SK-N-SH (cell line): ENCODE data around the gene AKAP3. TPM values are rescaled to one million over a fixed set of nuclear protein-coding genes. Genes with fewer than 3 reads are reported as not detected.

Source experiments
- CTCF ChIA-PET: fragments of 300-600, 350-600 bp; formaldehyde crosslinking; extraction: SDS; loops from one replicate; lab custom pipeline; 2021; lab: Yijun Ruan, JAX
- POLR2A ChIA-PET: fragments of 350-600 bp; sonication (Branson Sonifier 250); formaldehyde crosslinking; extraction: SDS; loops from one replicate; lab custom pipeline; 2020; ENCODE audit warnings: antibody characterized with exemption, inconsistent platforms; lab: Yijun Ruan, JAX
- DNase-seq: peaks from one replicate; pipeline ENCODE4 v3.0.0; 2012
- H2AFZ ChIP-seq: fragments of 200-600 bp; sonication (generic); 2 replicates; pipeline ENCODE4 v1.8.1; 2016; ENCODE audit warnings: antibody characterized with exemption, mild to moderate bottlenecking, low read depth
- H3F3A ChIP-seq: fragments of 200-600 bp; sonication (generic); replicated peaks from 2 replicates; pipeline ENCODE3; 2016; ENCODE audit warnings: antibody characterized with exemption, mild to moderate bottlenecking; ENCODE audit not compliant: insufficient read depth
- H3K27ac ChIP-seq, 2 experiments: fragments of 200-500 bp in 1 of 2; fragments of 200-600 bp in 1 of 2; sonication (Bioruptor generic) in 1 of 2; sonication (generic), shearing (Covaris generic) in 1 of 2; 2 replicates each; pipeline versions ENCODE4 v1.5.1 to v1.6.1; 2014 to 2016; ENCODE audit warnings: low read depth in 2 of 2, inconsistent platforms in 1 of 2, low read length in 1 of 2, mild to moderate bottlenecking in 1 of 2, mixed read lengths in 1 of 2
- H3K27me3 ChIP-seq: fragments of 200-600 bp; sonication (generic), shearing (Covaris generic); 2 replicates; pipeline ENCODE4 v1.6.1; 2016; ENCODE audit warnings: mixed run types; ENCODE audit not compliant: insufficient read depth
- H3K36me3 ChIP-seq, 2 experiments: fragments of 200-500 bp in 1 of 2; fragments of 200-600 bp in 1 of 2; sonication (Bioruptor generic) in 1 of 2; sonication (generic) in 1 of 2; replicated peaks in 1 of 2; 2 replicates each; pipeline versions ENCODE3 to v1.5.1; 2014 to 2016; ENCODE audit warnings: low read length in 1 of 2, mild to moderate bottlenecking in 1 of 2; ENCODE audit not compliant: insufficient read depth in 2 of 2, control insufficient read depth in 1 of 2
- H3K4me1 ChIP-seq, 2 experiments: fragments of 200-500 bp in 1 of 2; fragments of 200-600 bp in 1 of 2; sonication (Bioruptor generic) in 1 of 2; sonication (generic), shearing (Covaris generic) in 1 of 2; 2 replicates each; pipeline versions ENCODE4 v1.5.1 to v1.6.1; 2014 to 2016; ENCODE audit warnings: low read depth in 1 of 2, low read length in 1 of 2, mixed run types in 1 of 2; ENCODE audit not compliant: insufficient read depth in 2 of 2, control insufficient read depth in 1 of 2
- H3K4me2 ChIP-seq: fragments of 200-600 bp; sonication (generic), shearing (Covaris generic); 2 replicates; pipeline ENCODE4 v1.6.1; 2017; ENCODE audit warnings: mixed run types
- H3K4me3 ChIP-seq, 2 experiments: fragments of 200-500 bp in 1 of 2; fragments of 200-600 bp in 1 of 2; sonication (Bioruptor generic) in 1 of 2; sonication (generic), shearing (Covaris generic) in 1 of 2; 2 replicates each; pipeline versions ENCODE4 v1.5.1 to v1.8.1; 2014 to 2016; ENCODE audit warnings: low read depth in 2 of 2, inconsistent platforms in 1 of 2, low read length in 1 of 2, mild to moderate bottlenecking in 1 of 2, mixed read lengths in 1 of 2, moderate library complexity in 1 of 2
- H3K79me2 ChIP-seq: fragments of 200-600 bp; sonication (generic); 2 replicates; pipeline ENCODE4 v1.8.1; 2017; ENCODE audit warnings: mild to moderate bottlenecking; ENCODE audit not compliant: insufficient read depth
- H3K9ac ChIP-seq: fragments of 200-600 bp; sonication (generic); 2 replicates; pipeline ENCODE4 v1.6.1; 2017; ENCODE audit warnings: mixed run types
- H3K9me2 ChIP-seq: fragments of 200-600 bp; sonication (generic); 2 replicates; pipeline ENCODE4 v1.6.1; 2017; ENCODE audit warnings: mixed run types
- H3K9me3 ChIP-seq: fragments of 200-600 bp; sonication (generic); 2 replicates; pipeline ENCODE4 v1.6.1; 2017; ENCODE audit warnings: mixed run types, mild to moderate bottlenecking, moderate library complexity
- H4K20me1 ChIP-seq: fragments of 200-600 bp; sonication (generic); 2 replicates; pipeline ENCODE4 v1.6.1; 2017; ENCODE audit warnings: mild to moderate bottlenecking, mixed run types; ENCODE audit not compliant: insufficient read depth
- CHD2 ChIP-seq: fragments of 150-350 bp; IDR thresholded peaks from 2 replicates; pipeline ENCODE4 v1.6.1; 2018; ENCODE audit warnings: low read length; ENCODE audit not compliant: partially characterized antibody
- CTCF ChIP-seq: fragments of 200-600 bp; sonication (generic); IDR thresholded peaks from 2 replicates; pipeline ENCODE4 v1.6.1; 2017; ENCODE audit warnings: antibody characterized with exemption, mild to moderate bottlenecking, moderate library complexity
- EZH2phosphoT487 ChIP-seq: fragments of 200-600 bp; sonication (generic); IDR thresholded peaks from 2 replicates; pipeline ENCODE4 v1.6.1; 2017; ENCODE audit warnings: low read depth, mixed run types, mild to moderate bottlenecking, antibody characterized with exemption, moderate library complexity, borderline replicate concordance
- FOSL2 ChIP-seq: IDR thresholded peaks from 2 replicates; pipeline ENCODE4 v1.4.0; 2012; ENCODE audit warnings: low read depth, mild to moderate bottlenecking, moderate library complexity, borderline replicate concordance
- GATA2 ChIP-seq: sonication (generic); formaldehyde crosslinking; IDR thresholded peaks from 2 replicates; pipeline ENCODE4 v1.5.0; 2020; ENCODE audit warnings: mild to moderate bottlenecking, missing genetic modification reagents
- IRF3 ChIP-seq: fragments of 150-350 bp; IDR thresholded peaks from 2 replicates; pipeline ENCODE4 v1.6.1; 2016; ENCODE audit warnings: mild to moderate bottlenecking, low read depth, low read length
- MAX ChIP-seq: IDR thresholded peaks from 2 replicates; pipeline ENCODE4 v1.4.0; 2012; ENCODE audit warnings: low read depth
- RAD21 ChIP-seq: IDR thresholded peaks from 2 replicates; pipeline ENCODE4 v1.6.1; 2012; ENCODE audit warnings: mild to moderate bottlenecking, low read length
- RCOR1 ChIP-seq: fragments of 150-350 bp; IDR thresholded peaks from 2 replicates; pipeline ENCODE4 v1.6.1; 2017; ENCODE audit warnings: antibody characterized with exemption, low read length
- REST ChIP-seq: IDR thresholded peaks from 2 replicates; pipeline ENCODE4 v1.6.1; 2012; ENCODE audit warnings: mild to moderate bottlenecking, low read depth, low read length, moderate library complexity
- SMC3 ChIP-seq: IDR thresholded peaks from 2 replicates; pipeline ENCODE4 v1.6.1; 2012; ENCODE audit warnings: low read depth, low read length, improper control_type of control experiment
- TAF1 ChIP-seq: IDR thresholded peaks from 2 replicates; pipeline ENCODE4 v1.6.1; 2012; ENCODE audit warnings: low read depth, mild to moderate bottlenecking, low read length, moderate library complexity, borderline replicate concordance
- USF1 ChIP-seq: IDR thresholded peaks from 2 replicates; pipeline ENCODE4 v1.4.0; 2012; ENCODE audit warnings: low read depth, borderline replicate concordance
- YY1 ChIP-seq: IDR thresholded peaks from 2 replicates; pipeline ENCODE4 v1.4.0; 2012; ENCODE audit warnings: low read depth, mild to moderate bottlenecking
- ZBTB33 ChIP-seq: IDR thresholded peaks from 2 replicates; pipeline ENCODE4 v1.4.0; 2012; ENCODE audit warnings: low read depth, borderline replicate concordance
- WGBS: methylation state at CpG from one replicate; pipeline ENCODE4 v1.1.6; 2017; ENCODE audit warnings: low lambda C conversion rate; 5-methylcytosine and 5-hydroxymethylcytosine counted together
- polyA plus RNA-seq, 3 experiments: library from polyadenylated mRNA; depleted of rRNA; stranded (reverse); fragments of >200 nt; gene quantifications; 2 replicates each; pipeline ENCODE4 v1.2.3, GENCODE V29; 2012

Gene AKAP3
- polyA plus RNA-seq, 1 of the 3 experiments (the other 2 are of a cell fraction), result 0.12 TPM

GRCh38 chr12:4607056-4607455, 41.8 kb downstream of the AKAP3 start:
- Histone ChIP-seq H3K79me2 (peaks cover 12% of the 10 kb centered on the region), H3K9me2 (no peaks in the 10 kb centered on the region), H3K27ac (peak overlapping the region in 1 of 2 experiments; percentile 74; a peak in 2 of 4 replicates), H3K36me3 (peaks cover 0 to 21% of the 10 kb centered on the region in 2 experiments), H3K4me2 (no peak overlapping the region), H3K4me3 (no peak overlapping the region), H3K27me3 (peaks cover 13% of the 10 kb centered on the region; the same call in 1 of the 2 replicates), H3F3A (no peaks in the 10 kb centered on the region), H3K9me3 (no peaks in the 10 kb centered on the region), H4K20me1 (no peaks in the 10 kb centered on the region), H3K9ac (no peak overlapping the region), H2AFZ (no peak overlapping the region), H3K4me1 (peaks cover 0 to 19% of the 10 kb centered on the region in 2 experiments; a peak in 2 of 4 replicates)
- peak; percentile 15; the same call in 1 of the 2 replicates for TF ChIP-seq GATA2 (CRISPR knock-in tag)
- TF ChIP-seq USF1, result no peak
- TF ChIP-seq RCOR1, result peak; percentile 24; the same call in 1 of the 2 replicates
- ChIA-PET CTCF (interaction anchor here (1.6 kb wide), 1 partner anchor 14 kb away, joined by 4 read pairs; no protein-coding TSS in a partner anchor), POLR2A (no interaction called here)
- DNase-seq, result peak; percentile 60
- 80% methylated on average over 3 of the region's 3 CpGs for WGBS

- Histone ChIP-seq H3F3A (no peaks in the 10 kb centered on the region), H3K36me3 (peaks cover 0 to 2% of the 10 kb centered on the region in 2 experiments), H3K79me2 (peaks cover 12% of the 10 kb centered on the region), H3K4me3 (peak overlapping the region; percentile 88 to 97), H3K9ac (peak overlapping the region; percentile 67), H3K9me2 (no peaks in the 10 kb centered on the region), H3K9me3 (no peaks in the 10 kb centered on the region), H4K20me1 (no peaks in the 10 kb centered on the region), H2AFZ (peak overlapping the region; percentile 74), H3K27me3 (peaks cover 22% of the 10 kb centered on the region; the same call in 1 of the 2 replicates), H3K27ac (peak overlapping the region in 1 of 2 experiments; percentile 77; a peak in 1 of 4 replicates), H3K4me1 (peaks cover 0 to 19% of the 10 kb centered on the region in 2 experiments; a peak in 2 of 4 replicates), H3K4me2 (peak overlapping the region; percentile 77)
- peak; percentile 72 for DNase-seq
- WGBS, result 0% methylated on average over 23 of the region's 25 CpGs
- CTCF ChIA-PET, result interaction anchor here (0.6 to 2.9 kb wide), 24 partner anchors 8 to 157 kb away, joined by 3 to 28 read pairs (median 8); partner anchors contain the start of genes AKAP3 and NDUFA9
- POLR2A ChIA-PET, result no interaction called here
- no peak for TF ChIP-seq EZH2phosphoT487
- peak; percentile 96 for TF ChIP-seq CTCF
- peak; percentile 66 for TF ChIP-seq CHD2
- peak; percentile 70 for TF ChIP-seq RAD21
- TF ChIP-seq IRF3, result no peak
- no peak; the same call in 1 of the 2 replicates for TF ChIP-seq TAF1
- TF ChIP-seq SMC3, result no peak
- TF ChIP-seq YY1, result peak; percentile 57; the same call in 1 of the 2 replicates
- TF ChIP-seq ZBTB33, result no peak
- TF ChIP-seq MAX, result peak; percentile 66; the same call in 1 of the 2 replicates
- TF ChIP-seq REST, result 0 out of 2 replicates have a peak, but pooled peaks have one; percentile 13
- no peak for TF ChIP-seq FOSL2
These were observed 44.1 kb downstream of the AKAP3 start for GRCh38 chr12:4604684-4605193.
